Measurements from ENCODE around the gene MTHFD1L.

The MTHFD1L gene

GRCh38 chr6:150996968-150997367 lies 131.5 kb downstream of the MTHFD1L start:
- TF ChIP-seq CTCF (conservative IDR thresholded peaks at IDR 0.05; ENCODE audit: low read length): no peak
- no peak for TF ChIP-seq EZH2phosphoT487 (IDR thresholded peaks at IDR 0.05; ENCODE audit: borderline replicate concordance)
- Histone ChIP-seq H3K4me3 (ENCODE audit: low read length, poor library complexity, severe bottlenecking) (no peak overlapping the region), H3K36me3 (ENCODE audit: insufficient read depth, low read length) (peaks cover 12% of the 10 kb centered on the region; the same call in 1 of the 2 replicates), H3K4me1 (ENCODE audit: insufficient read depth, low read length, poor library complexity, severe bottlenecking) (no peaks in the 10 kb centered on the region), H3K9me3 (ENCODE audit: insufficient read depth, low read depth, low read length) (no peaks in the 10 kb centered on the region), H3F3A (ENCODE audit: low read depth) (no peaks in the 10 kb centered on the region), H2AFZ (ENCODE audit: low read length) (no peak overlapping the region), H3K9me2 (replicated peaks; ENCODE audit: low read depth, low read length) (no peaks in the 10 kb centered on the region), H4K20me1 (ENCODE audit: insufficient read depth, low read length, poor library complexity, severe bottlenecking) (no peaks in the 10 kb centered on the region), H3K27me3 (ENCODE audit: insufficient read depth, low read length, poor library complexity, severe bottlenecking) (no peaks in the 10 kb centered on the region), H3K4me2 (ENCODE audit: low read depth, low read length, poor library complexity, severe bottlenecking) (no peak overlapping the region), H3K9ac (ENCODE audit: low read depth, low read length, poor library complexity, severe bottlenecking) (no peak overlapping the region), H3K79me2 (ENCODE audit: insufficient read depth, low read length) (no peaks in the 10 kb centered on the region)

GRCh38 chr6:150999107-150999506 lies 133.6 kb downstream of the MTHFD1L start:
- Histone ChIP-seq H3K9ac (ENCODE audit: low read depth, low read length, poor library complexity, severe bottlenecking) (no peak overlapping the region), H3K9me2 (replicated peaks; ENCODE audit: low read depth, low read length) (no peaks in the 10 kb centered on the region), H3K27me3 (ENCODE audit: insufficient read depth, low read length, poor library complexity, severe bottlenecking) (no peaks in the 10 kb centered on the region), H3K9me3 (ENCODE audit: insufficient read depth, low read depth, low read length) (no peaks in the 10 kb centered on the region), H3K4me2 (ENCODE audit: low read depth, low read length, poor library complexity, severe bottlenecking) (no peak overlapping the region), H3K4me1 (ENCODE audit: insufficient read depth, low read length, poor library complexity, severe bottlenecking) (no peaks in the 10 kb centered on the region), H2AFZ (ENCODE audit: low read length) (no peak overlapping the region), H3K36me3 (ENCODE audit: insufficient read depth, low read length) (peaks cover 10% of the 10 kb centered on the region; the same call in 1 of the 2 replicates), H3K4me3 (ENCODE audit: low read length, poor library complexity, severe bottlenecking) (no peak overlapping the region), H4K20me1 (ENCODE audit: insufficient read depth, low read length, poor library complexity, severe bottlenecking) (no peaks in the 10 kb centered on the region), H3K79me2 (ENCODE audit: insufficient read depth, low read length) (no peaks in the 10 kb centered on the region), H3F3A (ENCODE audit: low read depth) (no peaks in the 10 kb centered on the region)
- no peak for TF ChIP-seq EZH2phosphoT487 (IDR thresholded peaks at IDR 0.05; ENCODE audit: borderline replicate concordance)

GRCh38 chr6:150999576-150999975 lies 134.1 kb downstream of the MTHFD1L start:
- H3K79me2 ChIP-seq (ENCODE audit: insufficient read depth, low read length): no peaks in the 10 kb centered on the region
- no peak overlapping the region for H2AFZ ChIP-seq (ENCODE audit: low read length)
- no peak overlapping the region for H3K4me2 ChIP-seq (ENCODE audit: low read depth, low read length, poor library complexity, severe bottlenecking)
- H4K20me1 ChIP-seq (ENCODE audit: insufficient read depth, low read length, poor library complexity, severe bottlenecking): no peaks in the 10 kb centered on the region
- no peak overlapping the region for H3K9ac ChIP-seq (ENCODE audit: low read depth, low read length, poor library complexity, severe bottlenecking)
- H3K4me1 ChIP-seq (ENCODE audit: insufficient read depth, low read length, poor library complexity, severe bottlenecking): peaks cover 4% of the 10 kb centered on the region
- H3K9me3 ChIP-seq (ENCODE audit: insufficient read depth, low read depth, low read length): no peaks in the 10 kb centered on the region
- H3K9me2 ChIP-seq (replicated peaks; ENCODE audit: low read depth, low read length): no peaks in the 10 kb centered on the region
- H3K27me3 ChIP-seq (ENCODE audit: insufficient read depth, low read length, poor library complexity, severe bottlenecking): no peaks in the 10 kb centered on the region
- H3K4me3 ChIP-seq (ENCODE audit: low read length, poor library complexity, severe bottlenecking): no peak overlapping the region
- TF ChIP-seq CTCF (conservative IDR thresholded peaks at IDR 0.05; ENCODE audit: low read length) (no peak), EZH2phosphoT487 (IDR thresholded peaks at IDR 0.05; ENCODE audit: borderline replicate concordance) (no peak)
- H3F3A ChIP-seq (ENCODE audit: low read depth): no peaks in the 10 kb centered on the region
- H3K36me3 ChIP-seq (ENCODE audit: insufficient read depth, low read length): peaks cover 7% of the 10 kb centered on the region; the same call in 1 of the 2 replicates

GRCh38 chr6:151001387-151002056 lies 136.0 kb downstream of the MTHFD1L start:
- Histone ChIP-seq H3K9ac (ENCODE audit: low read depth, low read length, poor library complexity, severe bottlenecking) (no peak overlapping the region), H3K36me3 (ENCODE audit: insufficient read depth, low read length) (peaks cover under 1% of the 10 kb centered on the region; the same call in 1 of the 2 replicates), H3K4me1 (ENCODE audit: insufficient read depth, low read length, poor library complexity, severe bottlenecking) (peaks cover 6% of the 10 kb centered on the region), H3K9me2 (replicated peaks; ENCODE audit: low read depth, low read length) (no peaks in the 10 kb centered on the region), H3K79me2 (ENCODE audit: insufficient read depth, low read length) (no peaks in the 10 kb centered on the region), H4K20me1 (ENCODE audit: insufficient read depth, low read length, poor library complexity, severe bottlenecking) (no peaks in the 10 kb centered on the region), H3K4me3 (ENCODE audit: low read length, poor library complexity, severe bottlenecking) (no peak overlapping the region), H3K27me3 (ENCODE audit: insufficient read depth, low read length, poor library complexity, severe bottlenecking) (no peaks in the 10 kb centered on the region), H3K4me2 (ENCODE audit: low read depth, low read length, poor library complexity, severe bottlenecking) (no peak overlapping the region), H3F3A (ENCODE audit: low read depth) (no peaks in the 10 kb centered on the region), H3K9me3 (ENCODE audit: insufficient read depth, low read depth, low read length) (no peaks in the 10 kb centered on the region), H2AFZ (ENCODE audit: low read length) (no peak overlapping the region)
- TF ChIP-seq CTCF (conservative IDR thresholded peaks at IDR 0.05; ENCODE audit: low read length) (no peak), EZH2phosphoT487 (IDR thresholded peaks at IDR 0.05; ENCODE audit: borderline replicate concordance) (no peak)
